Endodermal cell (in vitro differentiated cells): ENCODE measurements around the gene DYNC1H1. TPM values are rescaled to one million over a fixed set of nuclear protein-coding genes. Genes with fewer than 3 reads are reported as not detected.
A peak's percentile ranks its signal among the peaks of the same experiment; 100 is the strongest.

Source experiments
- DNase-seq: peaks from one replicate; pipeline ENCODE4 v3.0.0-alpha.2; 2017
- H3K27ac ChIP-seq: 2 replicates; pipeline ENCODE4 v1.5.1; 2013; ENCODE audit warnings: mild to moderate bottlenecking, low read depth, low read length, moderate library complexity
- H3K27me3 ChIP-seq: 2 replicates; pipeline ENCODE4 v1.6.1; 2013; ENCODE audit warnings: mild to moderate bottlenecking, low read length, moderate library complexity; ENCODE audit not compliant: insufficient read depth, control insufficient read depth, poor library complexity, severe bottlenecking
- H3K36me3 ChIP-seq: 2 replicates; pipeline ENCODE4 v1.7.0; 2013; ENCODE audit warnings: mild to moderate bottlenecking, low read length, moderate library complexity; ENCODE audit not compliant: control insufficient read depth, insufficient read depth
- H3K4me1 ChIP-seq: one replicate; pipeline ENCODE4 v1.7.0; 2013; ENCODE audit warnings: low read length; ENCODE audit not compliant: control insufficient read depth, insufficient read depth
- H3K4me3 ChIP-seq: 2 replicates; pipeline ENCODE4 v1.5.1; 2013; ENCODE audit warnings: mild to moderate bottlenecking, low read length, moderate library complexity
- H3K9ac ChIP-seq: 2 replicates; pipeline ENCODE4 v1.6.1; 2013; ENCODE audit warnings: mild to moderate bottlenecking, low read length, moderate library complexity; ENCODE audit not compliant: poor library complexity, severe bottlenecking; ENCODE audit errors: extremely low read depth
- H3K9me3 ChIP-seq: 2 replicates; pipeline ENCODE4 v1.6.1; 2013; ENCODE audit warnings: mild to moderate bottlenecking, low read length, moderate library complexity; ENCODE audit not compliant: control insufficient read depth
- H3K27ac Mint-ChIP-seq: 2 replicates; pipeline ENCODE4 v1.8.0; 2020; ENCODE audit warnings: mixed read lengths
- H3K27me3 Mint-ChIP-seq: 2 replicates; pipeline ENCODE4 v1.8.0; 2021; ENCODE audit warnings: mild to moderate bottlenecking, mixed read lengths; ENCODE audit not compliant: insufficient read depth
- H3K36me3 Mint-ChIP-seq: 2 replicates; pipeline ENCODE4 v1.8.0; 2020; ENCODE audit warnings: low read depth, mixed read lengths
- H3K4me1 Mint-ChIP-seq: 2 replicates; pipeline ENCODE4 v1.8.0; 2020; ENCODE audit warnings: mixed read lengths
- H3K4me3 Mint-ChIP-seq: 2 replicates; pipeline ENCODE4 v1.8.0; 2020; ENCODE audit warnings: mild to moderate bottlenecking, moderate library complexity, mixed read lengths
- H3K9me3 Mint-ChIP-seq: 2 replicates; pipeline ENCODE4 v1.8.0; 2020; ENCODE audit warnings: mild to moderate bottlenecking, mixed read lengths
- CTCF ChIP-seq: fragments of 200-600 bp; sonication (generic); conservative IDR thresholded peaks from 2 replicates; pipeline ENCODE4 v1.5.0; 2021; ENCODE audit warnings: antibody characterized with exemption, mild to moderate bottlenecking
- WGBS, 2 experiments: methylation state at CpG; one replicate each; pipeline versions ENCODE4 v1.1.5 to v1.1.7; 2013; ENCODE audit warnings: missing lambda C conversion rate in 2 of 2, mixed read lengths in 1 of 2; ENCODE audit not compliant: insufficient coverage in 1 of 2, insufficient read length in 1 of 2; 5-methylcytosine and 5-hydroxymethylcytosine counted together
- total RNA-seq, 2 donors: library from RNA; stranded (reverse); fragmentation: NEBNext Ultra II Directional in 1 of 2; extraction: Animal tissue kit (Norgen Biotek cat#: 25700) in 1 of 2; gene quantifications; 2 replicates in 1 of 2; 3 replicates in 1 of 2; pipeline ENCODE4 v1.2.1, GENCODE V29; 2021

Gene DYNC1H1
- total RNA-seq, 2 donors from 2014 or later, result 438 to 443 TPM

DNA sequence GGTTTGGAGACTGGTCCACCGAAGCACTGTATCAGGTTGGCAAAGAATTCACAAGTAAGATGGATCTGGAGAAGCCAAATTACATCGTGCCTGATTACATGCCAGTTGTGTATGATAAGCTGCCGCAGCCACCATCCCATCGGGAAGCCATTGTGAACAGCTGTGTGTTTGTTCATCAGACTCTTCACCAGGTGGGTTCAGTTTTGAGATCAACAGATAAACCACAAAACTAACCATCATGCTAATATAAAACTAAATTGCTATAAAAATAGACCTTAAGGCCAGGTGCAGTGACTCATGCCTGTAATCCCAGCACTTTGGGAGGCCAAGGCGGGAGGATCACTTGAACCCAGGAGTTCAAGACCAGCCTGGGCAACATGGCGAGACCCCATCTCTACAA is 63.6 kb downstream of the DYNC1H1 start:
- Histone ChIP-seq H3K4me3 (no peak overlapping the region), H3K9me3 (no peaks in the 10 kb centered on the region), H3K36me3 (peaks cover 100% of the 10 kb centered on the region), H3K9ac (no peak overlapping the region), H3K27ac (no peak overlapping the region), H3K4me1 (peaks cover 6% of the 10 kb centered on the region), H3K27me3 (no peaks in the 10 kb centered on the region)
- DNase-seq, result no peak
- no peaks in the 10 kb centered on the region for H3K9me3 Mint-ChIP-seq
- WGBS, 2 experiments, result 94 to 100% methylated on average over 5 to 6 of the region's 6 CpGs
- H3K4me3 Mint-ChIP-seq, result no peak overlapping the region
- H3K27me3 Mint-ChIP-seq, result no peaks in the 10 kb centered on the region
- no peak for TF ChIP-seq CTCF
- H3K36me3 Mint-ChIP-seq, result peaks cover 77% of the 10 kb centered on the region
- H3K4me1 Mint-ChIP-seq, result peaks cover 17% of the 10 kb centered on the region
- no peak overlapping the region for H3K27ac Mint-ChIP-seq

DNA sequence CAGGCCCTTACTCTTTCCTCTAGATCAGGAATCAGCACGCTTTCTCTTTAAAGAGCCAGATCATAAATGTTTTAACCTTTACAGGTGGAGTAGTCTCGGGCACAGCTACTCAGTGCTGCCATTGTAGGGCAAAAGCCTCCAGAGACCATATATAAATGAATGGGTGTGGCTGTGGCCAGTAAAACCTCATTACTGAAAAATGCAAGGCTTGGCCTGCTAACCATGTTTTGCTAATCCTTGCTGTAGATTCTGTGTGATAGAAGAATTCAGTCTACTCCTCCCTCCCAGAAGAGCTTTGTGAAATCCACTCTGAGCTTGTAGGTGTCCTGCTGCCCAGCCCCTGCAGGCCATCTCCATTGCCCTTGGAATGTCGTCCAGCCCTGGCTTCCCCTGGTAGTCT is 64.4 kb downstream of the DYNC1H1 start:
- peaks cover 80% of the 10 kb centered on the region for H3K36me3 Mint-ChIP-seq

DNA sequence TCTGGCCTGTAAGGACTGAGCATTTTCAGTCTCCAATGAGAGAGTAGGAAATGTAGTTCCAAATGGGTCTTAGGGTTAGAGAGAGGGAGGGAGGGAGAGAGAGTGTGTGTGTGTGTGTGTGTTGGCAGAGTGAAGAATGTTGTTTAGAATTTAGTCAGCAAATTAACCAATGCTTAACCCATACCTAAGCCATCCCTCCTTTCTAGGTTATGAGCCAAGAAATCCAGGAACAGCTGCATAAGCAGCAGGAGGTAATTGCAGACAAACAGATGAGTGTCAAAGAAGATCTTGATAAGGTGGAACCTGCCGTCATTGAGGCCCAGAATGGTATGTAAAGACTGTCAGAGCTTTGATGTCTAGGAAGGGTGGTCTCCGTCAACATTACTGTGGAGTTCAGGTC is 65.6 kb downstream of the DYNC1H1 start:
- no peak overlapping the region for H3K9ac ChIP-seq
- peaks cover 6% of the 10 kb centered on the region for H3K4me1 ChIP-seq
- peaks cover 82% of the 10 kb centered on the region for H3K36me3 Mint-ChIP-seq
- no peaks in the 10 kb centered on the region for H3K27me3 Mint-ChIP-seq
- H3K9me3 Mint-ChIP-seq, result no peaks in the 10 kb centered on the region
- WGBS, 2 experiments, result 63 to 71% methylated on average over 2 of the region's 2 CpGs
- no peaks in the 10 kb centered on the region for H3K27me3 ChIP-seq
- no peak for TF ChIP-seq CTCF
- no peak overlapping the region for H3K4me3 ChIP-seq
- H3K4me1 Mint-ChIP-seq, result peaks cover 17% of the 10 kb centered on the region
- H3K9me3 ChIP-seq, result no peaks in the 10 kb centered on the region
- H3K27ac ChIP-seq, result no peak overlapping the region
- DNase-seq, result no peak
- peaks cover 96% of the 10 kb centered on the region for H3K36me3 ChIP-seq
- peak overlapping the region; percentile 53 for H3K27ac Mint-ChIP-seq
- H3K4me3 Mint-ChIP-seq, result no peak overlapping the region

More for the DNA sequence above, 64.4 kb downstream of the DYNC1H1 start:
- Mint-ChIP-seq H3K4me3 (no peak overlapping the region), H3K27me3 (no peaks in the 10 kb centered on the region), H3K27ac (peak overlapping the region; percentile 17), H3K9me3 (no peaks in the 10 kb centered on the region), H3K4me1 (peaks cover 17% of the 10 kb centered on the region)
- Histone ChIP-seq H3K4me3 (no peak overlapping the region), H3K36me3 (peaks cover 100% of the 10 kb centered on the region), H3K27ac (peak overlapping the region; percentile 25), H3K9me3 (no peaks in the 10 kb centered on the region), H3K9ac (peak overlapping the region; percentile 3), H3K27me3 (no peaks in the 10 kb centered on the region), H3K4me1 (peaks cover 6% of the 10 kb centered on the region)
- WGBS, 2 experiments, result 86 to 89% methylated on average over 3 of the region's 3 CpGs
- TF ChIP-seq CTCF, result no peak
- no peak for DNase-seq
